Prostate gland (tissue), 2 donors: ENCODE results near the gene CDC45.

Source experiments
- CTCF ChIP-seq, 4 experiments: fragments of 200-600 bp in 2 of 4; fragments of 450-650 bp in 2 of 4; sonication (generic) in 2 of 4; IDR thresholded peaks; 1 replicate in 3 of 4; 2 replicates in 1 of 4; pipeline ENCODE4 v1.5.1; 2016 to 2019; ENCODE audit warnings: antibody characterized with exemption in 4 of 4, mild to moderate bottlenecking in 2 of 4, moderate library complexity in 2 of 4
- POLR2A ChIP-seq: fragments of 450-650 bp; IDR thresholded peaks from one replicate; pipeline ENCODE4 v1.6.1; 2016; ENCODE audit warnings: antibody characterized with exemption, mild to moderate bottlenecking
- POLR2AphosphoS5 ChIP-seq: sonication (generic); formaldehyde crosslinking; IDR thresholded peaks from one replicate; pipeline ENCODE4 v1.6.1; 2017; ENCODE audit warnings: antibody characterized with exemption

- no peak for TF ChIP-seq CTCF (IDR thresholded peaks at IDR 0.05)
- TF ChIP-seq POLR2A, result no peak
- no peak for TF ChIP-seq POLR2AphosphoS5
Measured at GRCh38 chr22:19569276-19569640, 89.5 kb downstream of the CDC45 start.
